Ascending aorta (tissue), 2 donors: ENCODE results near the gene TTC29. TPM values are rescaled to one million over a fixed set of nuclear protein-coding genes. Genes with fewer than 3 reads are reported as not detected.

ENCODE experiments used
- DNase-seq, 2 donors: peaks; one replicate each; pipeline ENCODE4 v3.0.0-alpha.2; 2019; ENCODE audit warnings: low spot score in 2 of 2
- H3K27ac ChIP-seq, 2 donors: fragments of 200-600 bp; sonication (generic); one replicate each; pipeline ENCODE4 v1.5.1; 2016 to 2017; ENCODE audit warnings: mild to moderate bottlenecking in 1 of 2
- H3K27me3 ChIP-seq: fragments of 200-600 bp; sonication (generic); one replicate; pipeline ENCODE4 v1.5.1; 2017
- H3K36me3 ChIP-seq, 2 donors: fragments of 200-600 bp; sonication (generic); one replicate each; pipeline ENCODE4 v1.5.1; 2016
- H3K4me1 ChIP-seq, 2 donors: fragments of 200-600 bp; sonication (generic); one replicate each; pipeline ENCODE4 v1.5.1; 2016 to 2017; ENCODE audit warnings: mild to moderate bottlenecking in 1 of 2
- H3K4me3 ChIP-seq, 2 donors: fragments of 200-600 bp; sonication (generic); one replicate each; pipeline ENCODE4 v1.5.1; 2016 to 2017; ENCODE audit warnings: mild to moderate bottlenecking in 1 of 2
- H3K9me3 ChIP-seq, 2 donors: fragments of 200-600 bp; sonication (generic); one replicate each; pipeline ENCODE4 v1.5.1; 2016
- CTCF ChIP-seq, 3 experiments: fragments of 200-600 bp in 2 of 3; fragments of 450-650 bp in 1 of 3; sonication (generic) in 2 of 3; IDR thresholded peaks; one replicate each; pipeline ENCODE4 v1.5.1; 2016 to 2019; ENCODE audit warnings: antibody characterized with exemption in 3 of 3, mild to moderate bottlenecking in 1 of 3, moderate library complexity in 1 of 3
- intact Hi-C: fragments of 100-400 bp; cut with DNase I; formaldehyde crosslinking; loops from one replicate; pipeline ENCODE4 v1.15.1; 2023
- total RNA-seq: library from RNA; depleted of rRNA; stranded (reverse); fragments of >200 nt; gene quantifications from one replicate; pipeline ENCODE4 v1.1.0, GENCODE V29; 2016

TTC29 gene
- total RNA-seq, 1 donor from 2014 or later: not detected

- intact Hi-C loops: no loop called here
- Histone ChIP-seq H3K27ac (no peak overlapping the region), H3K9me3 (no peaks in the 10 kb centered on the region), H3K36me3 (no peaks in the 10 kb centered on the region), H3K27me3 (no peaks in the 10 kb centered on the region), H3K4me1 (no peaks in the 10 kb centered on the region), H3K4me3 (no peak overlapping the region)
- no peak for DNase-seq
- no peak for TF ChIP-seq CTCF (IDR thresholded peaks at IDR 0.05)
Observed at GRCh38 chr4:146927695-146928094, 18.0 kb downstream of the TTC29 start.

- H3K4me3 ChIP-seq: no peak overlapping the region
- intact Hi-C loops: loop anchor here (5.0 kb wide), 1 partner anchor 574 kb away; no protein-coding TSS in a partner anchor
- TF ChIP-seq CTCF (IDR thresholded peaks at IDR 0.05): peak; percentile 40 to 60 (median 53)
- H3K36me3 ChIP-seq: no peaks in the 10 kb centered on the region
- no peaks in the 10 kb centered on the region for H3K27me3 ChIP-seq
- H3K4me1 ChIP-seq: no peaks in the 10 kb centered on the region
- DNase-seq: no peak
- no peak overlapping the region for H3K27ac ChIP-seq
- no peaks in the 10 kb centered on the region for H3K9me3 ChIP-seq
Observed at GRCh38 chr4:146916479-146917076, 29.1 kb downstream of the TTC29 start.

GRCh38 chr4:146915132-146915531 is 30.5 kb downstream of the TTC29 start:
- H3K4me3 ChIP-seq: no peak overlapping the region
- TF ChIP-seq CTCF (IDR thresholded peaks at IDR 0.05): no peak
- H3K27ac ChIP-seq: no peak overlapping the region
- intact Hi-C loops: loop anchor here (5.0 kb wide), 1 partner anchor 573 kb away; no protein-coding TSS in a partner anchor
- no peaks in the 10 kb centered on the region for H3K4me1 ChIP-seq
- no peaks in the 10 kb centered on the region for H3K27me3 ChIP-seq
- H3K36me3 ChIP-seq: no peaks in the 10 kb centered on the region
- no peak for DNase-seq
- no peaks in the 10 kb centered on the region for H3K9me3 ChIP-seq

GRCh38 chr4:146900295-146900694 is 45.4 kb downstream of the TTC29 start:
- intact Hi-C loops: no loop called here

GRCh38 chr4:146890301-146890700 is 55.4 kb downstream of the TTC29 start:
- intact Hi-C loops: no loop called here
- no peaks in the 10 kb centered on the region for H3K4me1 ChIP-seq
- H3K36me3 ChIP-seq: no peaks in the 10 kb centered on the region
- H3K27ac ChIP-seq: no peak overlapping the region
- H3K9me3 ChIP-seq: no peaks in the 10 kb centered on the region
- no peaks in the 10 kb centered on the region for H3K27me3 ChIP-seq
- TF ChIP-seq CTCF (IDR thresholded peaks at IDR 0.05): no peak
- no peak overlapping the region for H3K4me3 ChIP-seq
- no peak for DNase-seq

More at GRCh38 chr4:146900295-146900694, 45.4 kb downstream of the TTC29 start:
- H3K27ac ChIP-seq: no peak overlapping the region
- TF ChIP-seq CTCF (IDR thresholded peaks at IDR 0.05): no peak
- H3K27me3 ChIP-seq: no peaks in the 10 kb centered on the region
- H3K4me3 ChIP-seq: no peak overlapping the region
- H3K9me3 ChIP-seq: no peaks in the 10 kb centered on the region
- no peak for DNase-seq
- H3K36me3 ChIP-seq: no peaks in the 10 kb centered on the region
- no peaks in the 10 kb centered on the region for H3K4me1 ChIP-seq

GRCh38 chr4:146883070-146883469 is 62.6 kb downstream of the TTC29 start:
- no peak overlapping the region for H3K27ac ChIP-seq
- DNase-seq: no peak
- no peaks in the 10 kb centered on the region for H3K9me3 ChIP-seq
- intact Hi-C loops: no loop called here
- no peaks in the 10 kb centered on the region for H3K4me1 ChIP-seq
- H3K36me3 ChIP-seq: no peaks in the 10 kb centered on the region
- no peaks in the 10 kb centered on the region for H3K27me3 ChIP-seq
- no peak overlapping the region for H3K4me3 ChIP-seq
- no peak for TF ChIP-seq CTCF (IDR thresholded peaks at IDR 0.05)
